Activated CD8-positive, alpha-beta T cell treated with anti-CD3 and anti-CD28 coated beads for 36 hours (primary cell): Measurements from ENCODE around the gene TCEAL4. TPM values are rescaled to one million over a fixed set of nuclear protein-coding genes. Genes with fewer than 3 reads are reported as not detected.
"Not testable (repeated sequence)": the region's sequence is repeated elsewhere in the genome, so short reads cannot be mapped to it uniquely, and the experiment has no call there.

Experiments
- ATAC-seq: fragments of 200-7000 bp; cut with Tn5 transposase; one replicate; pipeline ENCODE4 v1.10.0; 2021; ENCODE audit warnings: mild to moderate bottlenecking, moderate library complexity
- CTCF ChIA-PET: fragments of 350-600 bp; sonication (Branson Sonifier 250); formaldehyde crosslinking; loops from one replicate; lab custom pipeline; 2021; ENCODE audit warnings: antibody characterized with exemption; lab: Charles Lee
- POLR2A ChIA-PET: fragments of 350-600 bp; sonication (Branson Sonifier 250); formaldehyde crosslinking; loops from one replicate; lab custom pipeline; 2021; ENCODE audit warnings: antibody characterized with exemption; lab: Charles Lee
- DNase-seq: peaks from one replicate; pipeline ENCODE4 v3.0.0-alpha.2; 2020
- H3K27ac Mint-ChIP-seq: one replicate; pipeline ENCODE4 v1.8.0; 2021; ENCODE audit warnings: mild to moderate bottlenecking, mixed read lengths
- H3K27me3 Mint-ChIP-seq: one replicate; pipeline ENCODE4 v1.8.0; 2021; ENCODE audit warnings: mixed read lengths
- H3K36me3 Mint-ChIP-seq: one replicate; pipeline ENCODE4 v1.8.0; 2021; ENCODE audit warnings: low read depth, mixed read lengths
- H3K4me1 Mint-ChIP-seq: one replicate; pipeline ENCODE4 v1.8.0; 2021; ENCODE audit warnings: low read depth, mixed read lengths
- H3K4me3 Mint-ChIP-seq: one replicate; pipeline ENCODE4 v1.8.0; 2021; ENCODE audit warnings: mild to moderate bottlenecking, moderate library complexity, mixed read lengths
- H3K9me3 Mint-ChIP-seq: one replicate; pipeline ENCODE4 v1.8.0; 2021; ENCODE audit warnings: mixed read lengths
- intact Hi-C: fragments of 100-400 bp; cut with micrococcal nuclease; formaldehyde crosslinking; loops from one replicate; pipeline ENCODE4 v1.10.0; 2022
- total RNA-seq, 2 experiments: library from RNA; stranded (reverse); gene quantifications; one replicate each; pipeline ENCODE4 v1.2.3, GENCODE V29; 2021
- TF ChIP-seq, protein P1 (sequence below): fragments of 200-600 bp; IDR thresholded peaks from one replicate; pipeline ENCODE4 v1.8.0; 2022; ENCODE audit warnings: antibody characterized with exemption, mild to moderate bottlenecking

The TCEAL4 gene
- total RNA-seq, 2 experiments from 2014 or later = 15.8 to 18.7 TPM

DNA sequence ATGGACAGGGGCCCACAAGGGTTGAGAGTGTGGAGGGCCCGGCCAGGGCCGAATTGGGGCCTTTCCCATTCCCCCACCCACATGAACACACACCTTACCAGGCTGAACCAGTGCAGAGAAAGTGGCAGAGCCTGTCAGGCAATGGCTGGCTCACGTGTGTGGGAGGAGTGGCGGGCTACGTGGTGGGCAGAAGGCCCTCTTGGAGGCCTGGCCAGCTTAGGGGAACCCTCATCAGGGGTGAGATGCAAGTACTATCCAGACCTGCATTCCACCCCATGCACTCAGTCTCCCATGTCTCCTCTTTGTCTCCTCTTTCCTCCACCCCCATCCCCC, 965 bp downstream of the TCEAL4 start:
- Mint-ChIP-seq H3K27ac (no peak overlapping the region), H3K4me3 (peak overlapping the region; percentile 83), H3K36me3 (no peaks in the 10 kb centered on the region), H3K27me3 (no peaks in the 10 kb centered on the region), H3K9me3 (no peaks in the 10 kb centered on the region), H3K4me1 (peaks cover 7% of the 10 kb centered on the region)
- CTCF ChIA-PET = no interaction called here
- ATAC-seq (peak; percentile 22), DNase-seq (peak; percentile 15)
- intact Hi-C loops = no loop called here
- POLR2A ChIA-PET = interaction anchor here (0.6 to 0.9 kb wide), 2 partner anchors 10 to 83 kb away, joined by 3 read pairs; no protein-coding TSS in a partner anchor
- TF ChIP-seq, protein P1, sequence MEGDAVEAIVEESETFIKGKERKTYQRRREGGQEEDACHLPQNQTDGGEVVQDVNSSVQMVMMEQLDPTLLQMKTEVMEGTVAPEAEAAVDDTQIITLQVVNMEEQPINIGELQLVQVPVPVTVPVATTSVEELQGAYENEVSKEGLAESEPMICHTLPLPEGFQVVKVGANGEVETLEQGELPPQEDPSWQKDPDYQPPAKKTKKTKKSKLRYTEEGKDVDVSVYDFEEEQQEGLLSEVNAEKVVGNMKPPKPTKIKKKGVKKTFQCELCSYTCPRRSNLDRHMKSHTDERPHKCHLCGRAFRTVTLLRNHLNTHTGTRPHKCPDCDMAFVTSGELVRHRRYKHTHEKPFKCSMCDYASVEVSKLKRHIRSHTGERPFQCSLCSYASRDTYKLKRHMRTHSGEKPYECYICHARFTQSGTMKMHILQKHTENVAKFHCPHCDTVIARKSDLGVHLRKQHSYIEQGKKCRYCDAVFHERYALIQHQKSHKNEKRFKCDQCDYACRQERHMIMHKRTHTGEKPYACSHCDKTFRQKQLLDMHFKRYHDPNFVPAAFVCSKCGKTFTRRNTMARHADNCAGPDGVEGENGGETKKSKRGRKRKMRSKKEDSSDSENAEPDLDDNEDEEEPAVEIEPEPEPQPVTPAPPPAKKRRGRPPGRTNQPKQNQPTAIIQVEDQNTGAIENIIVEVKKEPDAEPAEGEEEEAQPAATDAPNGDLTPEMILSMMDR = no peak

DNA sequence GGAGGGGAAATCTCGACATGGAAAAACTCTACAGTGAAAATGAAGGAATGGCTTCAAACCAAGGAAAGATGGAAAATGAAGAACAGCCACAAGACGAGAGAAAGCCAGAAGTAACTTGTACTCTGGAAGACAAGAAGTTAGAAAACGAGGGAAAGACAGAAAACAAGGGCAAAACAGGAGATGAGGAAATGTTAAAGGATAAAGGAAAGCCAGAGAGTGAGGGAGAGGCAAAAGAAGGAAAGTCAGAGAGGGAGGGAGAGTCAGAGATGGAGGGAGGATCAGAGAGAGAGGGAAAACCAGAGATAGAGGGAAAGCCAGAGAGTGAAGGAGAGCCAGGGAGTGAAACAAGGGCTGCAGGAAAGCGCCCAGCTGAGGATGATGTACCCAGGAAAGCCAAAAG, 1.3 kb downstream of the TCEAL4 start:
- CTCF ChIA-PET = no interaction called here
- ATAC-seq (no peak), DNase-seq (no peak)
- POLR2A ChIA-PET = interaction anchor here (0.6 kb wide), 1 partner anchor 84 kb away, joined by 3 read pairs; no protein-coding TSS in a partner anchor
- Mint-ChIP-seq H3K4me3 (no peak overlapping the region), H3K36me3 (no peaks in the 10 kb centered on the region), H3K9me3 (no peaks in the 10 kb centered on the region), H3K27me3 (no peaks in the 10 kb centered on the region), H3K27ac (no peak overlapping the region), H3K4me1 (peaks cover 7% of the 10 kb centered on the region)
- intact Hi-C loops = no loop called here
- TF ChIP-seq, protein P1 = no peak

- CTCF ChIA-PET, H3K36me3 Mint-ChIP-seq, H3K9me3 Mint-ChIP-seq, H3K4me3 Mint-ChIP-seq, DNase-seq, POLR2A ChIA-PET, H3K27me3 Mint-ChIP-seq, H3K27ac Mint-ChIP-seq, ATAC-seq, intact Hi-C loops, H3K4me1 Mint-ChIP-seq: not testable (repeated sequence)
These were observed 7.0 kb downstream of the TCEAL4 start for GRCh38 chrX:103592295-103592694.

- CTCF ChIA-PET, H3K27ac Mint-ChIP-seq, intact Hi-C loops, H3K27me3 Mint-ChIP-seq, H3K4me3 Mint-ChIP-seq, ATAC-seq, H3K36me3 Mint-ChIP-seq, DNase-seq, POLR2A ChIA-PET, H3K4me1 Mint-ChIP-seq, H3K9me3 Mint-ChIP-seq: not testable (repeated sequence)
These were observed 9.9 kb downstream of the TCEAL4 start for GRCh38 chrX:103595202-103595601.

DNA sequence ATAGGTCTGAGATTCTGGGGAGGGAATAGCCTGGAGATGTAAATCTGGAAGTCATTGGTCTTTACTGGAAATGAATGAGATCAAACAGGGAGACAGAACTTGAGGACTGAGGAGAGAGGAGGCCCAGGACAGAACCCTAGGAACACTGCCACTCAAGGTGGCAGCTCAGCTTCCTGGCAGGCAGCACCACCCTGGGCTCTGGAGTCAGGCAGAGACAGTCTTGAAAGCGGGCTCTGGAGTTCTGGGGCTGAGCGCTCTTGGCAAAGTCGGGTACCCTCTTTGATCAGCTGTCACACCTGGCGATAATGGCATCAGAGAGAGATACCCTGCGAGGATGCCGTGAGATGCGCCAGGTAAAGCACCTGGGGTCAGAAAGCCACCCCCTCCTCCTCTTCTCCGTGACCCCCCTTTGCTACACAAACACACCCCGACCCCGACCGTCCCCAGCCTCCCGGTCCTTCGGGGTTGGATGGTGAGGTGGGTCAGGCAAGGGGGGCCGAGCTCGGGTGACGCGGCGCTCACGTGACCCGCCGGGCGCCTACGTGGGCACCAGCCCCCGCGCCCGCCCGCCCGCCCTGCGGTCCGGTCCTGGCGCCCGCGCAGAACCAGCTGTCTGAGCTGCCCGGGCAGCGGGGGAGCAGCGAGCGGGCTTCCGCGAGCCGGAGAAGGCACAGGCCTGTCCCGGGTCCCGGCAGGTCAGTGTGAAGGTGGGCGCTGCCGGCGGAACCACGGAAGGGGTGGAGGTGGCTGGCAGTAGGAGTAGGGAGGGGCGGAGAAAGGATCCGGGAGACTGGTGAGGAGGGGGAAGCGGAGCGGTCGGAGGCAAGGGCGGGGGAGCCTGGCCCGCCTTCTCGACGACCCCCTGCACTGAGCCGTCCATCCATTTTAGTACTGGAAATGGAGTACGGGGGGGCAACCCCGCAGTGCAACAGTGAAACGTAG, 22.3 kb downstream of the TCEAL4 start, which contains the start of gene TCEAL3:
TSS of gene TCEAL3 (plus strand) at position 600 of the 942 bp plus-strand sequence. CDS start 1,102 bp downstream, outside the sequence.
- ATAC-seq (peak; percentile 80), DNase-seq (peak; percentile 27)
- ChIA-PET POLR2A (no interaction called here), CTCF (no interaction called here)
- Mint-ChIP-seq H3K9me3 (no peaks in the 10 kb centered on the region), H3K4me3 (peak within 1 kb of the TSS; percentile 76), H3K4me1 (peaks cover 2% of the 10 kb centered on the region), H3K36me3 (peaks cover 4% of the 10 kb centered on the region), H3K27ac (peak within 1 kb of the TSS; percentile 77), H3K27me3 (no peaks in the 10 kb centered on the region)
- TF ChIP-seq, protein P1 = no peak
- intact Hi-C loops = no loop called here
